SK-N-SH (cell line): ENCODE results near the gene PTPRD. TPM values are rescaled to one million over a fixed set of nuclear protein-coding genes. Genes with fewer than 3 reads are reported as not detected.

Experiments used
- CTCF ChIA-PET: fragments of 300-600, 350-600 bp; formaldehyde crosslinking; extraction: SDS; loops from one replicate; lab custom pipeline; 2021; lab: Yijun Ruan, JAX
- POLR2A ChIA-PET: fragments of 350-600 bp; sonication (Branson Sonifier 250); formaldehyde crosslinking; extraction: SDS; loops from one replicate; lab custom pipeline; 2020; ENCODE audit warnings: antibody characterized with exemption, inconsistent platforms; lab: Yijun Ruan, JAX
- DNase-seq: peaks from one replicate; pipeline ENCODE4 v3.0.0; 2012
- H2AFZ ChIP-seq: fragments of 200-600 bp; sonication (generic); 2 replicates; pipeline ENCODE4 v1.8.1; 2016; ENCODE audit warnings: antibody characterized with exemption, mild to moderate bottlenecking, low read depth
- H3F3A ChIP-seq: fragments of 200-600 bp; sonication (generic); replicated peaks from 2 replicates; pipeline ENCODE3; 2016; ENCODE audit warnings: antibody characterized with exemption, mild to moderate bottlenecking; ENCODE audit not compliant: insufficient read depth
- H3K27ac ChIP-seq, 2 experiments: fragments of 200-500 bp in 1 of 2; fragments of 200-600 bp in 1 of 2; sonication (Bioruptor generic) in 1 of 2; sonication (generic), shearing (Covaris generic) in 1 of 2; 2 replicates each; pipeline versions ENCODE4 v1.5.1 to v1.6.1; 2014 to 2016; ENCODE audit warnings: low read depth in 2 of 2, inconsistent platforms in 1 of 2, low read length in 1 of 2, mild to moderate bottlenecking in 1 of 2, mixed read lengths in 1 of 2
- H3K27me3 ChIP-seq: fragments of 200-600 bp; sonication (generic), shearing (Covaris generic); 2 replicates; pipeline ENCODE4 v1.6.1; 2016; ENCODE audit warnings: mixed run types; ENCODE audit not compliant: insufficient read depth
- H3K36me3 ChIP-seq, 2 experiments: fragments of 200-500 bp in 1 of 2; fragments of 200-600 bp in 1 of 2; sonication (Bioruptor generic) in 1 of 2; sonication (generic) in 1 of 2; replicated peaks in 1 of 2; 2 replicates each; pipeline versions ENCODE3 to v1.5.1; 2014 to 2016; ENCODE audit warnings: low read length in 1 of 2, mild to moderate bottlenecking in 1 of 2; ENCODE audit not compliant: insufficient read depth in 2 of 2, control insufficient read depth in 1 of 2
- H3K4me1 ChIP-seq, 2 experiments: fragments of 200-500 bp in 1 of 2; fragments of 200-600 bp in 1 of 2; sonication (Bioruptor generic) in 1 of 2; sonication (generic), shearing (Covaris generic) in 1 of 2; 2 replicates each; pipeline versions ENCODE4 v1.5.1 to v1.6.1; 2014 to 2016; ENCODE audit warnings: low read depth in 1 of 2, low read length in 1 of 2, mixed run types in 1 of 2; ENCODE audit not compliant: insufficient read depth in 2 of 2, control insufficient read depth in 1 of 2
- H3K4me2 ChIP-seq: fragments of 200-600 bp; sonication (generic), shearing (Covaris generic); 2 replicates; pipeline ENCODE4 v1.6.1; 2017; ENCODE audit warnings: mixed run types
- H3K4me3 ChIP-seq, 2 experiments: fragments of 200-500 bp in 1 of 2; fragments of 200-600 bp in 1 of 2; sonication (Bioruptor generic) in 1 of 2; sonication (generic), shearing (Covaris generic) in 1 of 2; 2 replicates each; pipeline versions ENCODE4 v1.5.1 to v1.8.1; 2014 to 2016; ENCODE audit warnings: low read depth in 2 of 2, inconsistent platforms in 1 of 2, low read length in 1 of 2, mild to moderate bottlenecking in 1 of 2, mixed read lengths in 1 of 2, moderate library complexity in 1 of 2
- H3K79me2 ChIP-seq: fragments of 200-600 bp; sonication (generic); 2 replicates; pipeline ENCODE4 v1.8.1; 2017; ENCODE audit warnings: mild to moderate bottlenecking; ENCODE audit not compliant: insufficient read depth
- H3K9ac ChIP-seq: fragments of 200-600 bp; sonication (generic); 2 replicates; pipeline ENCODE4 v1.6.1; 2017; ENCODE audit warnings: mixed run types
- H3K9me2 ChIP-seq: fragments of 200-600 bp; sonication (generic); 2 replicates; pipeline ENCODE4 v1.6.1; 2017; ENCODE audit warnings: mixed run types
- H3K9me3 ChIP-seq: fragments of 200-600 bp; sonication (generic); 2 replicates; pipeline ENCODE4 v1.6.1; 2017; ENCODE audit warnings: mixed run types, mild to moderate bottlenecking, moderate library complexity
- H4K20me1 ChIP-seq: fragments of 200-600 bp; sonication (generic); 2 replicates; pipeline ENCODE4 v1.6.1; 2017; ENCODE audit warnings: mild to moderate bottlenecking, mixed run types; ENCODE audit not compliant: insufficient read depth
- CHD2 ChIP-seq: fragments of 150-350 bp; IDR thresholded peaks from 2 replicates; pipeline ENCODE4 v1.6.1; 2018; ENCODE audit warnings: low read length; ENCODE audit not compliant: partially characterized antibody
- ELF1 ChIP-seq: IDR thresholded peaks from 2 replicates; pipeline ENCODE4 v1.4.0; 2012
- EP300 ChIP-seq, 2 experiments: IDR thresholded peaks; 2 replicates each; pipeline versions ENCODE4 v1.4.0 to v1.6.1; 2012; ENCODE audit warnings: borderline replicate concordance in 1 of 2, low read depth in 1 of 2, low read length in 1 of 2
- FOSL2 ChIP-seq: IDR thresholded peaks from 2 replicates; pipeline ENCODE4 v1.4.0; 2012; ENCODE audit warnings: low read depth, mild to moderate bottlenecking, moderate library complexity, borderline replicate concordance
- FOXM1 ChIP-seq: IDR thresholded peaks from 2 replicates; pipeline ENCODE4 v1.4.0; 2012; ENCODE audit warnings: low read depth, mild to moderate bottlenecking
- GABPA ChIP-seq: IDR thresholded peaks from 2 replicates; pipeline ENCODE4 v1.4.0; 2012; ENCODE audit warnings: low read depth, mild to moderate bottlenecking
- GATA2 ChIP-seq: sonication (generic); formaldehyde crosslinking; IDR thresholded peaks from 2 replicates; pipeline ENCODE4 v1.5.0; 2020; ENCODE audit warnings: mild to moderate bottlenecking, missing genetic modification reagents
- MAX ChIP-seq: IDR thresholded peaks from 2 replicates; pipeline ENCODE4 v1.4.0; 2012; ENCODE audit warnings: low read depth
- MEF2A ChIP-seq: IDR thresholded peaks from 2 replicates; pipeline ENCODE4 v1.4.0; 2012; ENCODE audit warnings: low read depth, borderline replicate concordance
- MXI1 ChIP-seq: IDR thresholded peaks from 2 replicates; pipeline ENCODE4 v1.6.1; 2012; ENCODE audit warnings: mild to moderate bottlenecking, low read depth, low read length, improper control_type of control experiment
- RAD21 ChIP-seq: IDR thresholded peaks from 2 replicates; pipeline ENCODE4 v1.6.1; 2012; ENCODE audit warnings: mild to moderate bottlenecking, low read length
- RCOR1 ChIP-seq: fragments of 150-350 bp; IDR thresholded peaks from 2 replicates; pipeline ENCODE4 v1.6.1; 2017; ENCODE audit warnings: antibody characterized with exemption, low read length
- REST ChIP-seq: IDR thresholded peaks from 2 replicates; pipeline ENCODE4 v1.6.1; 2012; ENCODE audit warnings: mild to moderate bottlenecking, low read depth, low read length, moderate library complexity
- RFX5 ChIP-seq: IDR thresholded peaks from 2 replicates; pipeline ENCODE4 v1.6.1; 2012; ENCODE audit warnings: mild to moderate bottlenecking, improper control_type of control experiment, low read length
- RXRA ChIP-seq: IDR thresholded peaks from 2 replicates; pipeline ENCODE4 v1.4.0; 2012; ENCODE audit warnings: low read depth, mild to moderate bottlenecking, borderline replicate concordance
- SIN3A ChIP-seq: IDR thresholded peaks from 2 replicates; pipeline ENCODE4 v1.6.1; 2012; ENCODE audit warnings: low read depth, mild to moderate bottlenecking, low read length, moderate library complexity, borderline replicate concordance
- SMC3 ChIP-seq: IDR thresholded peaks from 2 replicates; pipeline ENCODE4 v1.6.1; 2012; ENCODE audit warnings: low read depth, low read length, improper control_type of control experiment
- TAF1 ChIP-seq: IDR thresholded peaks from 2 replicates; pipeline ENCODE4 v1.6.1; 2012; ENCODE audit warnings: low read depth, mild to moderate bottlenecking, low read length, moderate library complexity, borderline replicate concordance
- TCF12 ChIP-seq: IDR thresholded peaks from 2 replicates; pipeline ENCODE4 v1.4.0; 2012
- TEAD4 ChIP-seq: IDR thresholded peaks from 2 replicates; pipeline ENCODE4 v1.4.0; 2012; ENCODE audit warnings: mild to moderate bottlenecking, borderline replicate concordance; ENCODE audit not compliant: insufficient read depth
- YY1 ChIP-seq: IDR thresholded peaks from 2 replicates; pipeline ENCODE4 v1.4.0; 2012; ENCODE audit warnings: low read depth, mild to moderate bottlenecking
- WGBS: methylation state at CpG from one replicate; pipeline ENCODE4 v1.1.6; 2017; ENCODE audit warnings: low lambda C conversion rate; 5-methylcytosine and 5-hydroxymethylcytosine counted together
- polyA plus RNA-seq, 3 experiments: library from polyadenylated mRNA; depleted of rRNA; stranded (reverse); fragments of >200 nt; gene quantifications; 2 replicates each; pipeline ENCODE4 v1.2.3, GENCODE V29; 2012
- TF ChIP-seq, protein P1 (sequence below): IDR thresholded peaks from 2 replicates; pipeline ENCODE4 v1.4.0; 2012; ENCODE audit warnings: low read depth, borderline replicate concordance
- TF ChIP-seq, protein P2 (sequence below): IDR thresholded peaks from 2 replicates; pipeline ENCODE4 v1.4.0; 2012; ENCODE audit warnings: low read depth, borderline replicate concordance
- TF ChIP-seq, protein P3 (sequence below): fragments of 150-350 bp; IDR thresholded peaks from 2 replicates; pipeline ENCODE4 v1.6.1; 2017; ENCODE audit warnings: antibody characterized with exemption, low read length, low read depth, borderline replicate concordance
- TF ChIP-seq, protein P4 (sequence below): fragments of 200-600 bp; sonication (generic); IDR thresholded peaks from 2 replicates; pipeline ENCODE4 v1.6.1; 2017; ENCODE audit warnings: antibody characterized with exemption, mild to moderate bottlenecking, moderate library complexity

The PTPRD gene
- polyA plus RNA-seq, 1 of the 3 experiments (the other 2 are of a cell fraction), result 0.15 TPM

DNA sequence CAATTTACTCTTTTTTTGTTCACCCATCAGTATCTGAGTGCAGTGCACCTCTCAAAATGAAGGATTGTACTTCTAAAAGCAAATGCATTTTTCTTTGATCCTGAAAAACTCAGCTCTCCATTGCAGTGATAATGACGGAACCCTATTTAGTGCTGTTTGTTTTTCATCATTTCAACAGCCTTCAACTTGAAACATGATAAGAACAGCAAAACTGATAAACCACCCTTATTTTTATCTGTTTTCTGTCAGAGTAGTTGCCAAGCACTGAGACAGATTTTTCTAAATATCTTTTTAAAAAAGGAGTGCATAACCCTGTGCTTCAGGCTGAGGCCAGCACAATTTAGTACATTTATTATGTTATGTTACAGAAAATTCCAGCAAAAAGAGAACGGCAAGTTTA, 2263.4 kb downstream of the PTPRD start:
- POLR2A ChIA-PET, result interaction anchor here (0.6 kb wide), 1 partner anchor 352 kb away, joined by 3 read pairs; no protein-coding TSS in a partner anchor
- Histone ChIP-seq H3K4me3 (no peak overlapping the region), H3K27me3 (no peaks in the 10 kb centered on the region), H3K9me2 (no peaks in the 10 kb centered on the region), H3K79me2 (no peaks in the 10 kb centered on the region), H3K27ac (peak overlapping the region in 1 of 2 experiments; percentile 84; a peak in 2 of 4 replicates), H3K36me3 (no peaks in the 10 kb centered on the region), H3F3A (no peaks in the 10 kb centered on the region), H3K4me1 (peaks cover 0 to 8% of the 10 kb centered on the region in 2 experiments; a peak in 2 of 4 replicates), H3K9me3 (no peaks in the 10 kb centered on the region), H3K9ac (no peak overlapping the region), H2AFZ (no peak overlapping the region), H4K20me1 (no peaks in the 10 kb centered on the region), H3K4me2 (no peak overlapping the region)
- WGBS, result 39% methylated on average over 2 of the region's 2 CpGs
- CTCF ChIA-PET, result no interaction called here
- DNase-seq, result peak; percentile 32
- TF ChIP-seq RCOR1 (peak; percentile 91), GATA2 (peak; percentile 92), CHD2 (peak; percentile 68), SMC3 (no peak), TEAD4 (no peak), ELF1 (no peak), RFX5 (no peak), MAX (no peak), TCF12 (peak; percentile 34; the same call in 1 of the 2 replicates), YY1 (no peak), MEF2A (no peak), MXI1 (no peak), FOXM1 (no peak), REST (no peak), FOSL2 (no peak), SIN3A (no peak), TAF1 (no peak), RAD21 (peak; percentile 23; the same call in 1 of the 2 replicates), RXRA (no peak), GABPA (no peak), EP300 (IDR thresholded peaks at IDR 0.05; ENCODE audit: borderline replicate concordance in 1 of 2, low read depth in 1 of 2, low read length in 1 of 2) (peak in 1 of 2 experiments; percentile 96; a peak in 2 of 4 replicates)
- TF ChIP-seq, protein P1, sequence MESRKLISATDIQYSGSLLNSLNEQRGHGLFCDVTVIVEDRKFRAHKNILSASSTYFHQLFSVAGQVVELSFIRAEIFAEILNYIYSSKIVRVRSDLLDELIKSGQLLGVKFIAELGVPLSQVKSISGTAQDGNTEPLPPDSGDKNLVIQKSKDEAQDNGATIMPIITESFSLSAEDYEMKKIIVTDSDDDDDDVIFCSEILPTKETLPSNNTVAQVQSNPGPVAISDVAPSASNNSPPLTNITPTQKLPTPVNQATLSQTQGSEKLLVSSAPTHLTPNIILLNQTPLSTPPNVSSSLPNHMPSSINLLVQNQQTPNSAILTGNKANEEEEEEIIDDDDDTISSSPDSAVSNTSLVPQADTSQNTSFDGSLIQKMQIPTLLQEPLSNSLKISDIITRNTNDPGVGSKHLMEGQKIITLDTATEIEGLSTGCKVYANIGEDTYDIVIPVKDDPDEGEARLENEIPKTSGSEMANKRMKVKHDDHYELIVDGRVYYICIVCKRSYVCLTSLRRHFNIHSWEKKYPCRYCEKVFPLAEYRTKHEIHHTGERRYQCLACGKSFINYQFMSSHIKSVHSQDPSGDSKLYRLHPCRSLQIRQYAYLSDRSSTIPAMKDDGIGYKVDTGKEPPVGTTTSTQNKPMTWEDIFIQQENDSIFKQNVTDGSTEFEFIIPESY, result no peak
- TF ChIP-seq, protein P2, sequence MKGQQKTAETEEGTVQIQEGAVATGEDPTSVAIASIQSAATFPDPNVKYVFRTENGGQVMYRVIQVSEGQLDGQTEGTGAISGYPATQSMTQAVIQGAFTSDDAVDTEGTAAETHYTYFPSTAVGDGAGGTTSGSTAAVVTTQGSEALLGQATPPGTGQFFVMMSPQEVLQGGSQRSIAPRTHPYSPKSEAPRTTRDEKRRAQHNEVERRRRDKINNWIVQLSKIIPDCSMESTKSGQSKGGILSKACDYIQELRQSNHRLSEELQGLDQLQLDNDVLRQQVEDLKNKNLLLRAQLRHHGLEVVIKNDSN, result no peak
- TF ChIP-seq, protein P3, sequence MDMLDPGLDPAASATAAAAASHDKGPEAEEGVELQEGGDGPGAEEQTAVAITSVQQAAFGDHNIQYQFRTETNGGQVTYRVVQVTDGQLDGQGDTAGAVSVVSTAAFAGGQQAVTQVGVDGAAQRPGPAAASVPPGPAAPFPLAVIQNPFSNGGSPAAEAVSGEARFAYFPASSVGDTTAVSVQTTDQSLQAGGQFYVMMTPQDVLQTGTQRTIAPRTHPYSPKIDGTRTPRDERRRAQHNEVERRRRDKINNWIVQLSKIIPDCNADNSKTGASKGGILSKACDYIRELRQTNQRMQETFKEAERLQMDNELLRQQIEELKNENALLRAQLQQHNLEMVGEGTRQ, result no peak
- TF ChIP-seq, protein P4, sequence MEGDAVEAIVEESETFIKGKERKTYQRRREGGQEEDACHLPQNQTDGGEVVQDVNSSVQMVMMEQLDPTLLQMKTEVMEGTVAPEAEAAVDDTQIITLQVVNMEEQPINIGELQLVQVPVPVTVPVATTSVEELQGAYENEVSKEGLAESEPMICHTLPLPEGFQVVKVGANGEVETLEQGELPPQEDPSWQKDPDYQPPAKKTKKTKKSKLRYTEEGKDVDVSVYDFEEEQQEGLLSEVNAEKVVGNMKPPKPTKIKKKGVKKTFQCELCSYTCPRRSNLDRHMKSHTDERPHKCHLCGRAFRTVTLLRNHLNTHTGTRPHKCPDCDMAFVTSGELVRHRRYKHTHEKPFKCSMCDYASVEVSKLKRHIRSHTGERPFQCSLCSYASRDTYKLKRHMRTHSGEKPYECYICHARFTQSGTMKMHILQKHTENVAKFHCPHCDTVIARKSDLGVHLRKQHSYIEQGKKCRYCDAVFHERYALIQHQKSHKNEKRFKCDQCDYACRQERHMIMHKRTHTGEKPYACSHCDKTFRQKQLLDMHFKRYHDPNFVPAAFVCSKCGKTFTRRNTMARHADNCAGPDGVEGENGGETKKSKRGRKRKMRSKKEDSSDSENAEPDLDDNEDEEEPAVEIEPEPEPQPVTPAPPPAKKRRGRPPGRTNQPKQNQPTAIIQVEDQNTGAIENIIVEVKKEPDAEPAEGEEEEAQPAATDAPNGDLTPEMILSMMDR, result no peak
